ENCODE measurements around the gene ELN.

Gene ELN

DNA sequence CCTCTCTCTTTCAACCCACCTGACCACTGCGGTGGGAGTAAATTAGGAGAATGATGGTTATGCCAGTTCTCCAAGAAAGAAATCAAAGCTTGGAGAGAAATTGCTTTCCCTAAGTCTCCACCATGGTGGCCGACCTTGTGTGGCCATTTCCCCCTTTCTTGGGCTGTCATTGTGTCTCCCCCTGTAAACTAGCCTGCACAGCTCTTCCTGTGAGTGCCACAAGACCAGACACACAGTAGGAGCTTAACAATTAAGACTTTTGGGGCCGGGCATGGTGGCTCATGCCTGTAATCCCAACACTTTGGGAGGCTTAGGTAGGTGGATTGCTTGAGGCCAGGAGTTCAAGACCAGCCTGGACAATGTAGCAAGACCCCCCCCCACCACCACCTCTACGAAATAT, 36.7 kb downstream of the ELN start:
- Histone ChIP-seq H3K9me3 (replicated peaks in 1 of 11) (no peaks in the 10 kb centered on the region), H3K4me3 (no peak overlapping the region), H3K4me1 (peaks cover 6 to 25% (median 15%) of the 10 kb centered on the region in 10 experiments; a peak in 17 of 20 replicates), H3K27me3 (no peaks in the 10 kb centered on the region), H3K27ac (no peak overlapping the region), H4K20me1 (peaks cover 0 to 7% (median 0%) of the 10 kb centered on the region in 11 experiments; a peak in 1 of 22 replicates), H3K9ac (no peak overlapping the region), H3K36me3 (no peaks in the 10 kb centered on the region), H3K4me2 (no peak overlapping the region)
- no peak for TF ChIP-seq Cebpa-rat (IDR thresholded peaks at IDR 0.05)

DNA sequence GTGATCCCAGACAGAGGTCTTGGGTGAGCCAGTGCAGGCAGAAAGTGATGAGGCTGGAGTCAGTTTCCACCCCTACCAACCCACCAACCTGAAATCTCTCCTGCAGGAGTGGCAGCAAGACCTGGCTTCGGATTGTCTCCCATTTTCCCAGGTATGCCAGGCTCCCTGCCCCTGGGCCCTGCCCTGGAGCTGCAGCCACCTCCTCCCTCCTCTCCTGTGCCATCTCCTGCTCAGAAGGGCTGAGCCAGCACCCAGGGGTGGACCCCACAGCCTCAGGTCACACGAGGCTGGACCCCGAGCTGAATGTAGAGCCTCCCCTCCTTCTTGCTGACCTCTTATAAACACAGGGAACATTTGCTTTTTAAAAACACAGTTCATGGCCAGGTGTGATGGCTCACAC, 38.7 kb downstream of the ELN start:
- no peak overlapping the region for H3K4me2 ChIP-seq
- no peaks in the 10 kb centered on the region for H3K9me3 ChIP-seq (replicated peaks in 1 of 11)
- TF ChIP-seq Cebpa-rat (IDR thresholded peaks at IDR 0.05) = no peak
- no peaks in the 10 kb centered on the region for H3K36me3 ChIP-seq
- no peaks in the 10 kb centered on the region for H4K20me1 ChIP-seq
- no peak overlapping the region for H3K27ac ChIP-seq
- H3K27me3 ChIP-seq = no peaks in the 10 kb centered on the region
- H3K9ac ChIP-seq = no peak overlapping the region
- peaks cover 0 to 30% (median 13%) of the 10 kb centered on the region in 10 experiments; a peak in 17 of 20 replicates for H3K4me1 ChIP-seq
- no peak overlapping the region for H3K4me3 ChIP-seq

- peak overlapping the region in 2 of 11 experiments; percentile 1 to 36; a peak in 1 of 22 replicates for H3K9ac ChIP-seq
- H3K9me3 ChIP-seq (replicated peaks in 1 of 11) = no peaks in the 10 kb centered on the region
- TF ChIP-seq Cebpa-rat (IDR thresholded peaks at IDR 0.05) = no peak
- no peaks in the 10 kb centered on the region for H3K27me3 ChIP-seq
- H3K4me2 ChIP-seq = no peak overlapping the region; a peak in 1 of 22 replicates
- H3K4me3 ChIP-seq = no peak overlapping the region
- H4K20me1 ChIP-seq = no peaks in the 10 kb centered on the region
- H3K4me1 ChIP-seq = peaks cover 0 to 20% (median 2%) of the 10 kb centered on the region in 10 experiments; a peak in 10 of 20 replicates
- peak overlapping the region in 2 of 11 experiments; percentile 15 to 57; a peak in 4 of 22 replicates for H3K27ac ChIP-seq
- H3K36me3 ChIP-seq = no peaks in the 10 kb centered on the region
These were observed 40.6 kb downstream of the ELN start for GRCh38 chr7:74068378-74069085.

DNA sequence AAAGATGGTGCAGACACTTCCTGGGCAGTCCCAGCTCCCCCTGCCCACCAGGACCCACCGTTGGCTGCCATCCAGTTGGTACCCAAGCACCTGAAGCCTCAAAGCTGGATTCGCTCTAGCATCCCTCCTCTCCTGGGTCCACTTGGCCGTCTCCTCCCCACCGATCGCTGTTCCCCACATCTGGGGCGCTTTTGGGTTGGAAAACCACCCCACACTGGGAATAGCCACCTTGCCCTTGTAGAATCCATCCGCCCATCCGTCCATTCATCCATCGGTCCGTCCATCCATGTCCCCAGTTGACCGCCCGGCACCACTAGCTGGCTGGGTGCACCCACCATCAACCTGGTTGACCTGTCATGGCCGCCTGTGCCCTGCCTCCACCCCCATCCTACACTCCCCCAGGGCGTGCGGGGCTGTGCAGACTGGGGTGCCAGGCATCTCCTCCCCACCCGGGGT, 41.1 kb downstream of the ELN start:
- H3K4me1 ChIP-seq = peaks cover 0 to 20% (median 2%) of the 10 kb centered on the region in 10 experiments; a peak in 10 of 20 replicates

GRCh38 chr7:74069790-74070618, 42.0 kb downstream of the ELN start:
- peak overlapping the region in 1 of 11 experiments; percentile 23; a peak in 1 of 22 replicates for H3K27ac ChIP-seq
- TF ChIP-seq Cebpa-rat (IDR thresholded peaks at IDR 0.05) = peak in 2 of 11 experiments; percentile 12 to 56; a peak in 3 of 22 replicates
- H3K9ac ChIP-seq = no peak overlapping the region; a peak in 1 of 22 replicates
- H3K4me2 ChIP-seq = peak overlapping the region in 2 of 11 experiments; percentile 22 to 24; a peak in 3 of 22 replicates
- no peaks in the 10 kb centered on the region for H4K20me1 ChIP-seq
- no peaks in the 10 kb centered on the region for H3K27me3 ChIP-seq
- H3K4me1 ChIP-seq = peaks cover 0 to 20% (median 2%) of the 10 kb centered on the region in 10 experiments; a peak in 10 of 20 replicates
- H3K4me3 ChIP-seq = no peak overlapping the region
- H3K36me3 ChIP-seq = no peaks in the 10 kb centered on the region
- no peaks in the 10 kb centered on the region for H3K9me3 ChIP-seq (replicated peaks in 1 of 11)

More for the DNA sequence above, 41.1 kb downstream of the ELN start:
- no peaks in the 10 kb centered on the region for H4K20me1 ChIP-seq
- H3K9ac ChIP-seq = no peak overlapping the region
- no peak overlapping the region for H3K4me3 ChIP-seq
- no peak for TF ChIP-seq Cebpa-rat (IDR thresholded peaks at IDR 0.05)
- peak overlapping the region in 1 of 11 experiments; percentile 57; a peak in 2 of 22 replicates for H3K27ac ChIP-seq
- H3K4me2 ChIP-seq = no peak overlapping the region
- H3K9me3 ChIP-seq (replicated peaks in 1 of 11) = no peaks in the 10 kb centered on the region
- no peaks in the 10 kb centered on the region for H3K27me3 ChIP-seq
- H3K36me3 ChIP-seq = no peaks in the 10 kb centered on the region

- peaks cover 0 to 20% (median 3%) of the 10 kb centered on the region in 10 experiments; a peak in 11 of 20 replicates for H3K4me1 ChIP-seq
- H3K4me3 ChIP-seq = no peak overlapping the region
- H3K9me3 ChIP-seq (replicated peaks in 1 of 11) = no peaks in the 10 kb centered on the region
- H3K27me3 ChIP-seq = no peaks in the 10 kb centered on the region
- no peak for TF ChIP-seq Cebpa-rat (IDR thresholded peaks at IDR 0.05)
- no peak overlapping the region for H3K9ac ChIP-seq
- no peaks in the 10 kb centered on the region for H3K36me3 ChIP-seq
- peak overlapping the region in 2 of 11 experiments; percentile 22 to 24; a peak in 3 of 22 replicates for H3K4me2 ChIP-seq
- no peaks in the 10 kb centered on the region for H4K20me1 ChIP-seq
- H3K27ac ChIP-seq = peak overlapping the region in 1 of 11 experiments; percentile 23; a peak in 1 of 22 replicates
These were observed 42.6 kb downstream of the ELN start for GRCh38 chr7:74070619-74070921.

DNA sequence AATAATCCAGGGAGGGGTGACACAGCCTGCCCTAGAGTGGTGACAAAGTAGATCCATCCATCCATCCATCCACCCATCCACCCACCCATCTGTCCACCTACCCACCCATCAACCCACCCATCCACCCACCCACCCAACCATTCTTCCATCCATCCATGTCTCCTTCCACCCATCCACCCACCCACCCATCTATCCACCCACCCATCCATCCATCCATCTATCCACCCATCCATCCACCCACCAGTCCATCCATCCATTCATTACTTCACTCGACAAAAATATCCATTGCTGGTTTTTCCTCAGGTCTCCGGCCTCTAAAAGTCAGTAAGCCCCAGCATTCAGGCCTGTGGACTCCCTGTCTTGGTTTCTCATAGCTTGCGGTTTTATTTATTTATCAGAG, 43.1 kb downstream of the ELN start:
- TF ChIP-seq Cebpa-rat (IDR thresholded peaks at IDR 0.05) = no peak
- peaks cover 0 to 20% (median 6%) of the 10 kb centered on the region in 10 experiments; a peak in 12 of 20 replicates for H3K4me1 ChIP-seq

DNA sequence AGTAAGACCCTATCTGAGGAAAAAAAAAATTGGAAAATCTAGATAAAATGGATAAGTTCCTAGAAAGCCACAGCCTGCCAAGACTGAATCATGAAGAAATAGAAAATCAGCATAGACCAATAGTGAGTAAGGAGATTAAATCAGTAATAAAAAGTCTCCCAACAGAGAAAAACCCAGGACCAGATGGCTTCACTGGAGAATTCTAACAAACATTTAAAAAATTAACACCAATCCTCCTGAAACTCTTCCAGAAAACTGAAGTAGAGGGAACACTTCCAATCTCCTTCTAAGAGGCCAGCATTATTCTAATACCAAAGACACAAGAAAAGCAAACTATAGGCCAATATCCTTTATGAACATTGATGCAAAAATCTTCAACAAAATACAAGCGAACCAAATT, 46.8 kb downstream of the ELN start:
- peaks cover 9 to 27% (median 19%) of the 10 kb centered on the region in 10 experiments for H3K4me1 ChIP-seq
- no peak for TF ChIP-seq Cebpa-rat (IDR thresholded peaks at IDR 0.05)
- no peak overlapping the region for H3K27ac ChIP-seq

More for the DNA sequence above, 43.1 kb downstream of the ELN start:
- H3K9me3 ChIP-seq (replicated peaks in 1 of 11) = no peaks in the 10 kb centered on the region
- H4K20me1 ChIP-seq = no peaks in the 10 kb centered on the region
- no peak overlapping the region for H3K9ac ChIP-seq
- H3K4me2 ChIP-seq = no peak overlapping the region
- H3K27ac ChIP-seq = no peak overlapping the region
- H3K27me3 ChIP-seq = no peaks in the 10 kb centered on the region
- no peaks in the 10 kb centered on the region for H3K36me3 ChIP-seq
- no peak overlapping the region for H3K4me3 ChIP-seq

DNA sequence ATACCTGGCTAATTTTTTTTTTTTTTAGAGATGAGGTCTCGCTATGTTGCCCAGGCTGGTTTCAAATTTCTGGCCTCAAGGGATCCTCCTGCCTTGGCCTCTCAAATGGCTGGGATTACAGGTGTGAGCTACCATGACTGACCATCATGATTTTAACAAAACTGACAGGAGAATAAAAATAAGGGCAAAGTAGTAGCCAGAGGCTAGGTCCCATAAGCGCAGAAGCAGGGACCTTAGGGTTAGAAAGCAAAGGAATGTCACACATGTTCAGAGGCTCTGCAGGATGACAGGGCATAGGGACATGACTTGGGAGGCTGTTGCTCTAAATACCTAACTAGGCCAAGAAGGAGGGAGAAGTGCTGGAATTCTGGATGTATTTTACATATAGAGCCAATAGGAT, 50.5 kb downstream of the ELN start:
- Histone ChIP-seq H3K36me3 (no peaks in the 10 kb centered on the region), H3K27ac (peak overlapping the region in 2 of 11 experiments; percentile 1 to 22; a peak in 1 of 22 replicates), H3K4me3 (no peak overlapping the region), H3K4me2 (peak overlapping the region in 6 of 11 experiments; percentile 23 to 50 (median 43); a peak in 9 of 22 replicates), H3K9ac (peak overlapping the region in 1 of 11 experiments; percentile 0; a peak in 1 of 22 replicates), H4K20me1 (no peaks in the 10 kb centered on the region), H3K27me3 (no peaks in the 10 kb centered on the region), H3K4me1 (peaks cover 16 to 46% (median 33%) of the 10 kb centered on the region in 10 experiments), H3K9me3 (replicated peaks in 1 of 11) (peaks cover 0 to 7% (median 0%) of the 10 kb centered on the region in 11 experiments; a peak in 2 of 22 replicates)
- no peak for TF ChIP-seq Cebpa-rat (IDR thresholded peaks at IDR 0.05)

More for the DNA sequence above, 46.8 kb downstream of the ELN start:
- Histone ChIP-seq H3K4me3 (no peak overlapping the region), H4K20me1 (no peaks in the 10 kb centered on the region), H3K36me3 (no peaks in the 10 kb centered on the region), H3K4me2 (no peak overlapping the region), H3K27me3 (no peaks in the 10 kb centered on the region), H3K9me3 (replicated peaks in 1 of 11) (peaks cover 0 to 7% (median 0%) of the 10 kb centered on the region in 11 experiments; a peak in 2 of 22 replicates), H3K9ac (no peak overlapping the region)
